Natural killer cell (primary cell): Measurements from ENCODE around the gene RFX4. TPM values are rescaled to one million over a fixed set of nuclear protein-coding genes. Genes with fewer than 3 reads are reported as not detected.

Experiments
- ATAC-seq, 3 donors: fragments of 150-1000 bp in 2 of 3; fragments of 200-7000 bp in 1 of 3; cut with Tn5 transposase; 1 replicate in 1 of 3; 2 replicates in 2 of 3; pipeline ENCODE4 v1.10.0; 2021; ENCODE audit warnings: mild to moderate bottlenecking in 2 of 3, moderate library complexity in 2 of 3
- DNase-seq, 2 donors: peaks; one replicate each; pipeline versions ENCODE4 v3.0.0 to v3.0.0-alpha.2; 2013 to 2021; ENCODE audit warnings: mixed read lengths in 1 of 2
- H3K27ac ChIP-seq: one replicate; pipeline ENCODE4 v1.5.1; 2013; ENCODE audit warnings: mild to moderate bottlenecking, low read length
- H3K27me3 ChIP-seq: one replicate; pipeline ENCODE4 v1.6.1; 2013; ENCODE audit warnings: low read length; ENCODE audit not compliant: control insufficient read depth, insufficient read depth
- H3K36me3 ChIP-seq: one replicate; pipeline ENCODE4 v1.6.1; 2013; ENCODE audit warnings: low read length; ENCODE audit not compliant: control insufficient read depth, insufficient read depth
- H3K4me1 ChIP-seq: one replicate; pipeline ENCODE4 v1.6.1; 2013; ENCODE audit warnings: low read length; ENCODE audit not compliant: control insufficient read depth, insufficient read depth
- H3K4me3 ChIP-seq: one replicate; pipeline ENCODE4 v1.5.1; 2013; ENCODE audit warnings: low read length
- H3K9me3 ChIP-seq: one replicate; pipeline ENCODE4 v1.6.1; 2013; ENCODE audit warnings: low read length; ENCODE audit not compliant: control insufficient read depth, insufficient read depth
- H3K27ac Mint-ChIP-seq, 2 donors: one replicate each; pipeline ENCODE4 v1.8.0; 2022; ENCODE audit warnings: mild to moderate bottlenecking in 2 of 2, mixed read lengths in 2 of 2, moderate library complexity in 1 of 2
- H3K27me3 Mint-ChIP-seq, 2 donors: one replicate each; pipeline ENCODE4 v1.8.0; 2022; ENCODE audit warnings: low read depth in 2 of 2, mixed read lengths in 2 of 2
- H3K36me3 Mint-ChIP-seq: one replicate; pipeline ENCODE4 v1.8.0; 2022; ENCODE audit warnings: mixed read lengths
- H3K4me1 Mint-ChIP-seq, 2 donors: one replicate each; pipeline ENCODE4 v1.8.0; 2022; ENCODE audit warnings: mixed read lengths in 2 of 2
- H3K4me3 Mint-ChIP-seq: one replicate; pipeline ENCODE4 v1.8.0; 2022; ENCODE audit warnings: mild to moderate bottlenecking, moderate library complexity, mixed read lengths
- H3K9me3 Mint-ChIP-seq, 2 donors: one replicate each; pipeline ENCODE4 v1.8.0; 2022; ENCODE audit warnings: mixed read lengths in 2 of 2
- CTCF ChIP-seq: fragments of 200-600 bp; IDR thresholded peaks from one replicate; pipeline ENCODE4 v1.8.0; 2022; ENCODE audit warnings: antibody characterized with exemption
- WGBS: methylation state at CpG from one replicate; pipeline ENCODE4 v1.1.7; 2013; ENCODE audit warnings: missing lambda C conversion rate; ENCODE audit not compliant: insufficient coverage; 5-methylcytosine and 5-hydroxymethylcytosine counted together
- intact Hi-C: fragments of 100-400 bp; cut with micrococcal nuclease; formaldehyde crosslinking; loops from one replicate; pipeline ENCODE4 v1.14.2; 2022
- total RNA-seq, 4 donors: library from RNA; stranded (reverse); fragments of 120-200 nt in 1 of 4; gene quantifications; one replicate each; pipeline versions ENCODE4 v1.2.3 to v1.2.4, GENCODE V29; 2013 to 2022

RFX4 gene
- total RNA-seq, 3 donors from 2014 or later (not counting 1 experiment from before 2014, with no cell fraction given), result not detected

- H3K4me1 Mint-ChIP-seq, result peaks cover 10 to 11% of the 10 kb centered on the region in 2 donors
- TF ChIP-seq CTCF, result no peak
- Histone ChIP-seq H3K27ac (no peak overlapping the region), H3K4me1 (peaks cover 18% of the 10 kb centered on the region), H3K4me3 (no peak overlapping the region), H3K36me3 (no peaks in the 10 kb centered on the region), H3K27me3 (no peaks in the 10 kb centered on the region), H3K9me3 (peaks cover under 1% of the 10 kb centered on the region)
- H3K4me3 Mint-ChIP-seq, result no peak overlapping the region
- H3K9me3 Mint-ChIP-seq, result no peaks in the 10 kb centered on the region
- H3K27me3 Mint-ChIP-seq, result no peaks in the 10 kb centered on the region
- no peak overlapping the region for H3K27ac Mint-ChIP-seq
- intact Hi-C loops, result no loop called here
- 91% methylated on average over 6 of the region's 6 CpGs for WGBS
- ATAC-seq (no peak), DNase-seq (no peak)
- no peaks in the 10 kb centered on the region for H3K36me3 Mint-ChIP-seq
Observed at GRCh38 chr12:106757623-106758348, 175.0 kb downstream of the RFX4 start.

- intact Hi-C loops, result no loop called here
- no peaks in the 10 kb centered on the region for H3K9me3 ChIP-seq
- no peak for DNase-seq
- H3K27me3 Mint-ChIP-seq, result no peaks in the 10 kb centered on the region
- no peak overlapping the region for H3K4me3 Mint-ChIP-seq
- no peak for ATAC-seq
- no peak for TF ChIP-seq CTCF
- H3K36me3 Mint-ChIP-seq, result no peaks in the 10 kb centered on the region
- 95% methylated on average over 7 of the region's 7 CpGs for WGBS
- H3K4me3 ChIP-seq, result no peak overlapping the region
- no peaks in the 10 kb centered on the region for H3K36me3 ChIP-seq
- no peaks in the 10 kb centered on the region for H3K9me3 Mint-ChIP-seq
- H3K4me1 ChIP-seq, result peaks cover 13% of the 10 kb centered on the region
- H3K27ac ChIP-seq, result no peak overlapping the region
- H3K27me3 ChIP-seq, result no peaks in the 10 kb centered on the region
- no peak overlapping the region for H3K27ac Mint-ChIP-seq
- H3K4me1 Mint-ChIP-seq, result peaks cover 10 to 11% of the 10 kb centered on the region in 2 donors
Observed at GRCh38 chr12:106758349-106759110, 175.7 kb downstream of the RFX4 start.

- Mint-ChIP-seq H3K4me3 (peak overlapping the region; percentile 38), H3K27me3 (no peaks in the 10 kb centered on the region), H3K36me3 (no peaks in the 10 kb centered on the region), H3K27ac (peak overlapping the region in 1 of 2 donors; percentile 69), H3K4me1 (peaks cover 10 to 11% of the 10 kb centered on the region in 2 donors), H3K9me3 (no peaks in the 10 kb centered on the region)
- Histone ChIP-seq H3K4me3 (no peak overlapping the region), H3K27me3 (no peaks in the 10 kb centered on the region), H3K27ac (no peak overlapping the region), H3K9me3 (no peaks in the 10 kb centered on the region), H3K36me3 (no peaks in the 10 kb centered on the region), H3K4me1 (peaks cover 11% of the 10 kb centered on the region)
- no peak for ATAC-seq
- DNase-seq, result no peak
- no peak for TF ChIP-seq CTCF
- intact Hi-C loops, result no loop called here
- 84% methylated on average over 6 of the region's 7 CpGs for WGBS
Observed at GRCh38 chr12:106759526-106760183, 176.9 kb downstream of the RFX4 start.
